Measurements from ENCODE around the gene SPATS2L. TPM values are rescaled to one million over a fixed set of nuclear protein-coding genes. Genes with fewer than 3 reads are reported as not detected.

The SPATS2L gene
- polyA plus RNA-seq, 1 of the 3 experiments (the other 2 are of a cell fraction), result 86.8 TPM

DNA sequence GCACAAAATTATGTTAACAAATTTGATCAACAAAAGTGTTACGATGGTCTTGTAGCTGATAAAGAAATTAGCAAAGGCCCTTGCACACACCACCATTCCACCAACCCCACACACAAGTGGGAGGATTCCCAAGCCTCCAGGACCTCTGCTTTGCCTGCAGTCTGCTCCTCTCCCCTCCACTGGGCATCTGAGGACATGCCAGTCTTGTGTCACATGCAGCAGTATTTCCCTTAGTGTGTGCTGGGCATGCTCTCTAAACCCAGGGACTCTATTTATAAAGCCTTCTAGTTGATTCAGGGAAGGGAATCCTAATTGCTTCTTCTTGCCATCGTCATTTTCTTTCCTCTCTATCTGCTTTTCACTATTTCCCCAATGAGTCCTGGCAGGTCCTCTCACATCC lies 150.1 kb downstream of the SPATS2L start (continued):
- TF ChIP-seq, protein P1, sequence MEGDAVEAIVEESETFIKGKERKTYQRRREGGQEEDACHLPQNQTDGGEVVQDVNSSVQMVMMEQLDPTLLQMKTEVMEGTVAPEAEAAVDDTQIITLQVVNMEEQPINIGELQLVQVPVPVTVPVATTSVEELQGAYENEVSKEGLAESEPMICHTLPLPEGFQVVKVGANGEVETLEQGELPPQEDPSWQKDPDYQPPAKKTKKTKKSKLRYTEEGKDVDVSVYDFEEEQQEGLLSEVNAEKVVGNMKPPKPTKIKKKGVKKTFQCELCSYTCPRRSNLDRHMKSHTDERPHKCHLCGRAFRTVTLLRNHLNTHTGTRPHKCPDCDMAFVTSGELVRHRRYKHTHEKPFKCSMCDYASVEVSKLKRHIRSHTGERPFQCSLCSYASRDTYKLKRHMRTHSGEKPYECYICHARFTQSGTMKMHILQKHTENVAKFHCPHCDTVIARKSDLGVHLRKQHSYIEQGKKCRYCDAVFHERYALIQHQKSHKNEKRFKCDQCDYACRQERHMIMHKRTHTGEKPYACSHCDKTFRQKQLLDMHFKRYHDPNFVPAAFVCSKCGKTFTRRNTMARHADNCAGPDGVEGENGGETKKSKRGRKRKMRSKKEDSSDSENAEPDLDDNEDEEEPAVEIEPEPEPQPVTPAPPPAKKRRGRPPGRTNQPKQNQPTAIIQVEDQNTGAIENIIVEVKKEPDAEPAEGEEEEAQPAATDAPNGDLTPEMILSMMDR (IDR thresholded peaks at IDR 0.05), result no peak

DNA sequence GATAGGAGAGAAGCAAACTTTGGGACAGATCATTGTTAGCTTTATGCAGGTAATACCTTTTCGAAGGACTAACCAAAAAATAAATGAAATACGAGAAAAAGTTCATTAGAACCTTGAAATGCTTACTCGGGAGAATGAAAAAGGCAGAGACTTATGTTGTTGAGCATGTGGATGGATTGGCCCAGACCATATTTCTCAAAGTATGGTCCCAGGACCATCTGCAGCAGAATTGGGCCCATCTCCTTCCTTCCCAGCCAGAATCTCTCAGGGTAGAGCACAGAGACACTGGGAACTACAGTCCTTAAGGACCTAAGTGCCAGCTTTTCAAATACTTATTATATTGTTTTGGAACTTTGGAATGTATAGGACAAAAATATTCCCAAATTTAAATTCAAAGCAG lies 152.6 kb downstream of the SPATS2L start:
- no peak overlapping the region for H3K9ac ChIP-seq
- DNase-seq, result no peak
- peaks cover 30 to 51% of the 10 kb centered on the region in 2 experiments for H3K36me3 ChIP-seq (replicated peaks in 1 of 2; ENCODE audit: control insufficient read depth in 1 of 2, insufficient read depth in 2 of 2, low read length in 1 of 2)
- H3K4me1 ChIP-seq (ENCODE audit: control insufficient read depth in 1 of 2, insufficient read depth in 2 of 2, low read depth in 1 of 2, low read length in 1 of 2), result peaks cover 8 to 15% of the 10 kb centered on the region in 2 experiments; a peak in 3 of 4 replicates
- H3K9me2 ChIP-seq, result no peaks in the 10 kb centered on the region
- no peaks in the 10 kb centered on the region; the same call in 1 of the 2 replicates for H3K79me2 ChIP-seq (ENCODE audit: insufficient read depth)
- no peak overlapping the region for H3K4me3 ChIP-seq (ENCODE audit: low read depth in 2 of 2, low read length in 1 of 2)
- TF ChIP-seq, protein P2, sequence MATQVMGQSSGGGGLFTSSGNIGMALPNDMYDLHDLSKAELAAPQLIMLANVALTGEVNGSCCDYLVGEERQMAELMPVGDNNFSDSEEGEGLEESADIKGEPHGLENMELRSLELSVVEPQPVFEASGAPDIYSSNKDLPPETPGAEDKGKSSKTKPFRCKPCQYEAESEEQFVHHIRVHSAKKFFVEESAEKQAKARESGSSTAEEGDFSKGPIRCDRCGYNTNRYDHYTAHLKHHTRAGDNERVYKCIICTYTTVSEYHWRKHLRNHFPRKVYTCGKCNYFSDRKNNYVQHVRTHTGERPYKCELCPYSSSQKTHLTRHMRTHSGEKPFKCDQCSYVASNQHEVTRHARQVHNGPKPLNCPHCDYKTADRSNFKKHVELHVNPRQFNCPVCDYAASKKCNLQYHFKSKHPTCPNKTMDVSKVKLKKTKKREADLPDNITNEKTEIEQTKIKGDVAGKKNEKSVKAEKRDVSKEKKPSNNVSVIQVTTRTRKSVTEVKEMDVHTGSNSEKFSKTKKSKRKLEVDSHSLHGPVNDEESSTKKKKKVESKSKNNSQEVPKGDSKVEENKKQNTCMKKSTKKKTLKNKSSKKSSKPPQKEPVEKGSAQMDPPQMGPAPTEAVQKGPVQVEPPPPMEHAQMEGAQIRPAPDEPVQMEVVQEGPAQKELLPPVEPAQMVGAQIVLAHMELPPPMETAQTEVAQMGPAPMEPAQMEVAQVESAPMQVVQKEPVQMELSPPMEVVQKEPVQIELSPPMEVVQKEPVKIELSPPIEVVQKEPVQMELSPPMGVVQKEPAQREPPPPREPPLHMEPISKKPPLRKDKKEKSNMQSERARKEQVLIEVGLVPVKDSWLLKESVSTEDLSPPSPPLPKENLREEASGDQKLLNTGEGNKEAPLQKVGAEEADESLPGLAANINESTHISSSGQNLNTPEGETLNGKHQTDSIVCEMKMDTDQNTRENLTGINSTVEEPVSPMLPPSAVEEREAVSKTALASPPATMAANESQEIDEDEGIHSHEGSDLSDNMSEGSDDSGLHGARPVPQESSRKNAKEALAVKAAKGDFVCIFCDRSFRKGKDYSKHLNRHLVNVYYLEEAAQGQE (IDR thresholded peaks at IDR 0.05; ENCODE audit: low read depth, low read length), result no peak
- no peak for TF ChIP-seq YY1 (IDR thresholded peaks at IDR 0.05; ENCODE audit: low read depth)
- no peak for TF ChIP-seq NRF1 (IDR thresholded peaks at IDR 0.05; ENCODE audit: low read depth, low read length)
- TF ChIP-seq RFX5 (IDR thresholded peaks at IDR 0.05; ENCODE audit: low read length), result no peak
- TF ChIP-seq RCOR1 (IDR thresholded peaks at IDR 0.05; ENCODE audit: low read length), result no peak
- TF ChIP-seq SIN3A (IDR thresholded peaks at IDR 0.05; ENCODE audit: borderline replicate concordance, low read depth, low read length), result no peak
- TF ChIP-seq ELF1 (IDR thresholded peaks at IDR 0.05), result no peak
- peaks cover 12% of the 10 kb centered on the region for H3F3A ChIP-seq (replicated peaks; ENCODE audit: insufficient read depth)
- no peaks in the 10 kb centered on the region for H4K20me1 ChIP-seq (ENCODE audit: insufficient read depth)
- H2AFZ ChIP-seq (ENCODE audit: low read depth), result no peak overlapping the region
- H3K27ac ChIP-seq (ENCODE audit: low read depth in 2 of 2, low read length in 1 of 2), result no peak overlapping the region
- ChIA-PET CTCF (interaction anchor here (1.0 to 2.0 kb wide), 2 partner anchors 12 to 22 kb away, joined by 3 to 6 read pairs; no protein-coding TSS in a partner anchor), POLR2A (no interaction called here)
- no peak overlapping the region for H3K4me2 ChIP-seq
- WGBS (ENCODE audit: low lambda C conversion rate), result 77% methylated on average over 3 of the region's 3 CpGs
- H3K9me3 ChIP-seq, result no peaks in the 10 kb centered on the region
- H3K27me3 ChIP-seq (ENCODE audit: insufficient read depth), result no peaks in the 10 kb centered on the region
